ENCODE data around the gene MYBBP1A.

GRCh38 chr17:4558347-4558971 lies 3.3 kb upstream of the MYBBP1A start:
- no peak for TF ChIP-seq CTCF (IDR thresholded peaks at IDR 0.05 in 8 of 11, conservative IDR thresholded peaks at IDR 0.05 in 3 of 11)
- TF ChIP-seq POLR2A (IDR thresholded peaks at IDR 0.05): no peak
